ENCODE measurements around the gene OLFML2B.

Gene OLFML2B

DNA sequence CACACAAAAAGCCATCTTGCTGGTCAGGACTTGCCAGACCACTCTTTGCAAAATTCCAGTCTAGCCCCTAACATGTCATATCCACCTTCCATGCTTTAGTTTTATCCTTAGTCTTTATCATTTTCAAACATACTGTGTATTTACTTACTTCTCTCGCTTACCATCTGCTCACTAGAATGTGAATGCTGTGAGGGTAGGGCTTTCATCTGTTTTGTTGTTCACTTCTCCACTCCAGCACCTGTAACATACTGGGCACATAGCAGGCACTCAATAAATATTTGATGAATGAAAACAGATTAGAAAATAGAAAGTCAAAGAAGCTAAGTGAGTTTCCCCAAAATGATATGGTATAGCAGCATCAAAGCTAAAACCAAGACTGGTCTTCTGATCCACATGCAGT, 79.9 kb downstream of the OLFML2B start:
- no peak for ATAC-seq

- no peak for ATAC-seq
These were observed 81.8 kb downstream of the OLFML2B start for GRCh38 chr1:161941726-161942436.

GRCh38 chr1:161940866-161941591, 82.6 kb downstream of the OLFML2B start:
- ATAC-seq = no peak

GRCh38 chr1:161936786-161937185, 86.9 kb downstream of the OLFML2B start:
- no peak for ATAC-seq

- ATAC-seq = no peak
These were observed 88.4 kb downstream of the OLFML2B start for GRCh38 chr1:161935264-161935663.

DNA sequence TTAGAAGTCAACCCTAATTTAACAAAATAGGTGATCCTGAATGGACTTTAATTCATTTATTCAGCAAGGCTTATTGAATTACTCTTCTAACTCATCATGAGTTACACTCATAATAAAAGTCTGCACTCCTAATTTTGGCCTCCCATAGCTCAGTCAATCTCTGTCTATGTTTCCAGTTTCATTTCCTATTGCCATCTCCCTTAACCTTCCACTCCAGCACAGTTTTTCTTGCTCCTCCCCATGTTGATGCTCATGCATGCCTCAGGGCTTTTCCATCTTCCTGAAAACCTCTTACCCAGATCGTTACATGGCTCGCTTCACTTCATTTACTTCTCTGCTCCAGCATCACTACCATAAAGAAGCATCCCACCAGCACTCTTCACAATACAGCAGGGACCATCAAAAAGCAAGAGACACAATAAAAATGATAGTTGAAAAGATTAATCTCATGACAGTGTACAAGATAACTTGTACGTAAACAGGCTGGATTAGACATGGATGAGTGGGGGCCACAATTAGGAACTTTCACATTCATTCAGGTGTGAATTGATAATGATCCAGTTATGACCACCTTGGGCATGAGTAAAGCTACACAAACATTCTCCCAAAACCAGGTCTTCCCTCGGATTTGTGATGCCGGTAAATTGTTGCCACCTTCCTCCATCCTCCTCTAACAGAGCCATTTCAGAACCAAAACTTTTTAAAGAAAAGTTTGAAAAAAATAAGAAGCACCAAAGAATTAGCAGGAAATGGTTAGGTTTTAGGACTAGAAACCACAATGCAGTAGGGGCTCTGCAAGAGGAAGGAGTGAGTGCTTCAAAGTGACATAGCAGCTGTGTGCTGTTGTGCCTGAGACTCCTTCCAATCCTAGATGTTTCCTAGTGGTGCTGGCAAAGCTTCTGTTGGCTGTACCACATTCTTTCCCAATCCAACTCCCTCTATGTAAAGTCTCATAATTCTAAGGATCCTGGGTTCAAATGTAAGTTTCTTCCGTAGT, 89.8 kb downstream of the OLFML2B start:
- ATAC-seq = peak; percentile 32 to 41
